Activated CD4-positive, alpha-beta memory T cell treated with anti-CD3 and anti-CD28 coated beads for 36 hours (primary cell): Measurements from ENCODE around the gene TIAL1. TPM values are rescaled to one million over a fixed set of nuclear protein-coding genes. Genes with fewer than 3 reads are reported as not detected.

ENCODE experiments used
- CTCF ChIA-PET: fragments of 350-600 bp; sonication (Branson Sonifier 250); formaldehyde crosslinking; loops from one replicate; lab custom pipeline; 2021; ENCODE audit warnings: antibody characterized with exemption, inconsistent platforms; lab: Charles Lee
- POLR2A ChIA-PET: fragments of 350-600 bp; sonication (Branson Sonifier 250); formaldehyde crosslinking; loops from one replicate; lab custom pipeline; 2021; ENCODE audit warnings: antibody characterized with exemption; lab: Charles Lee
- DNase-seq: peaks from one replicate; pipeline ENCODE4 v3.0.0-alpha.2; 2020
- H3K27ac Mint-ChIP-seq: one replicate; pipeline ENCODE4 v1.8.0; 2021; ENCODE audit warnings: mixed read lengths
- H3K27me3 Mint-ChIP-seq: one replicate; pipeline ENCODE4 v1.8.0; 2021; ENCODE audit warnings: mixed read lengths
- H3K36me3 Mint-ChIP-seq: one replicate; pipeline ENCODE4 v1.8.0; 2021; ENCODE audit warnings: mixed read lengths
- H3K4me1 Mint-ChIP-seq: one replicate; pipeline ENCODE4 v1.8.0; 2021; ENCODE audit warnings: low read depth, mixed read lengths
- H3K4me3 Mint-ChIP-seq: one replicate; pipeline ENCODE4 v1.8.0; 2021; ENCODE audit warnings: mild to moderate bottlenecking, mixed read lengths
- H3K9me3 Mint-ChIP-seq: one replicate; pipeline ENCODE4 v1.8.0; 2021; ENCODE audit warnings: mixed read lengths
- intact Hi-C: fragments of 100-400 bp; cut with micrococcal nuclease; formaldehyde crosslinking; loops from one replicate; pipeline ENCODE4 v1.15.1; 2023
- total RNA-seq, 2 experiments: library from RNA; stranded (reverse); gene quantifications; one replicate each; pipeline ENCODE4 v1.2.3, GENCODE V29; 2021

TIAL1 gene
- 100 to 1,000 TPM; 177 TPM for total RNA-seq

GRCh38 chr10:119596537-119597404 lies at the start of gene TIAL1:
TIAL1 (minus strand) TSS chr10:119596964; CDS start chr10:119596465, 499 bp downstream.
- ChIA-PET POLR2A (interaction anchor here (1.0 to 1.6 kb wide), 6 partner anchors 54 to 276 kb away, joined by 3 to 4 read pairs (median 3); partner anchors contain the start of genes BAG3, MCMBP and RGS10), CTCF (interaction anchor here (0.6 to 1.5 kb wide), 5 partner anchors 46 to 397 kb away, joined by 3 to 5 read pairs (median 3); no protein-coding TSS in a partner anchor)
- Mint-ChIP-seq H3K4me3 (peak within 1 kb of the TSS; percentile 89), H3K27me3 (no peaks in the 10 kb centered on the region), H3K36me3 (peaks cover 24% of the 10 kb centered on the region), H3K4me1 (peaks cover 42% of the 10 kb centered on the region), H3K27ac (peak within 1 kb of the TSS; percentile 97), H3K9me3 (no peaks in the 10 kb centered on the region)
- peak; percentile 97 for DNase-seq
- intact Hi-C loops, result loop anchor here (1.0 to 10.0 kb wide), 10 partner anchors 54 to 522 kb away; partner anchors contain the start of genes BAG3, GRK5, MCMBP and RGS10

- H3K9me3 Mint-ChIP-seq, result no peaks in the 10 kb centered on the region
- intact Hi-C loops, result no loop called here
- no peaks in the 10 kb centered on the region for H3K36me3 Mint-ChIP-seq
- DNase-seq, result no peak
- CTCF ChIA-PET, result no interaction called here
- H3K27ac Mint-ChIP-seq, result no peak overlapping the region
- POLR2A ChIA-PET, result no interaction called here
- peaks cover 20% of the 10 kb centered on the region for H3K4me1 Mint-ChIP-seq
- no peaks in the 10 kb centered on the region for H3K27me3 Mint-ChIP-seq
- H3K4me3 Mint-ChIP-seq, result no peak overlapping the region
Measured at GRCh38 chr10:119644994-119645393, 48.2 kb upstream of the TIAL1 start.

GRCh38 chr10:119644205-119644814 lies 47.5 kb upstream of the TIAL1 start:
- ChIA-PET POLR2A (no interaction called here), CTCF (interaction anchor here (1.5 to 2.3 kb wide), 3 partner anchors 9 to 216 kb away, joined by 4 to 7 read pairs (median 5); no protein-coding TSS in a partner anchor)
- Mint-ChIP-seq H3K4me3 (no peak overlapping the region), H3K4me1 (peaks cover 20% of the 10 kb centered on the region), H3K36me3 (no peaks in the 10 kb centered on the region), H3K27ac (no peak overlapping the region), H3K9me3 (no peaks in the 10 kb centered on the region), H3K27me3 (no peaks in the 10 kb centered on the region)
- intact Hi-C loops, result no loop called here
- DNase-seq, result no peak

GRCh38 chr10:119643306-119644204 lies 46.8 kb upstream of the TIAL1 start:
- intact Hi-C loops, result no loop called here
- Mint-ChIP-seq H3K4me1 (peaks cover 20% of the 10 kb centered on the region), H3K36me3 (no peaks in the 10 kb centered on the region), H3K27ac (no peak overlapping the region), H3K9me3 (no peaks in the 10 kb centered on the region), H3K4me3 (no peak overlapping the region), H3K27me3 (no peaks in the 10 kb centered on the region)
- ChIA-PET CTCF (interaction anchor here (0.6 to 2.3 kb wide), 7 partner anchors 7 to 216 kb away, joined by 3 to 7 read pairs (median 3); partner anchors contain the start of gene BAG3), POLR2A (interaction anchor here (1.5 kb wide), 1 partner anchor 8 kb away, joined by 4 read pairs; the partner anchor contains the start of gene BAG3)
- DNase-seq, result no peak

GRCh38 chr10:119642556-119643111 lies 45.9 kb upstream of the TIAL1 start:
- intact Hi-C loops, result no loop called here
- no peak for DNase-seq
- H3K4me1 Mint-ChIP-seq, result peaks cover 20% of the 10 kb centered on the region
- no peaks in the 10 kb centered on the region for H3K36me3 Mint-ChIP-seq
- CTCF ChIA-PET, result interaction anchor here (0.6 to 2.3 kb wide), 6 partner anchors 8 to 217 kb away, joined by 3 to 7 read pairs (median 3); partner anchors contain the start of gene BAG3
- no peak overlapping the region for H3K27ac Mint-ChIP-seq
- no peaks in the 10 kb centered on the region for H3K9me3 Mint-ChIP-seq
- POLR2A ChIA-PET, result interaction anchor here (0.6 to 1.5 kb wide), 3 partner anchors 8 to 13 kb away, joined by 3 to 4 read pairs (median 3); partner anchors contain the start of gene BAG3
- H3K4me3 Mint-ChIP-seq, result no peak overlapping the region
- no peaks in the 10 kb centered on the region for H3K27me3 Mint-ChIP-seq

GRCh38 chr10:119640875-119641526 lies 44.2 kb upstream of the TIAL1 start:
- POLR2A ChIA-PET, result no interaction called here
- intact Hi-C loops, result no loop called here
- peaks cover 20% of the 10 kb centered on the region for H3K4me1 Mint-ChIP-seq
- no peak overlapping the region for H3K4me3 Mint-ChIP-seq
- DNase-seq, result no peak
- H3K36me3 Mint-ChIP-seq, result no peaks in the 10 kb centered on the region
- H3K9me3 Mint-ChIP-seq, result no peaks in the 10 kb centered on the region
- no peaks in the 10 kb centered on the region for H3K27me3 Mint-ChIP-seq
- CTCF ChIA-PET, result interaction anchor here (0.6 to 1.0 kb wide), 2 partner anchors 46 to 111 kb away, joined by 3 to 4 read pairs; no protein-coding TSS in a partner anchor
- no peak overlapping the region for H3K27ac Mint-ChIP-seq

GRCh38 chr10:119640384-119640783 lies 43.6 kb upstream of the TIAL1 start:
- no peaks in the 10 kb centered on the region for H3K27me3 Mint-ChIP-seq
- no peaks in the 10 kb centered on the region for H3K9me3 Mint-ChIP-seq
- H3K4me1 Mint-ChIP-seq, result peaks cover 20% of the 10 kb centered on the region
- H3K27ac Mint-ChIP-seq, result no peak overlapping the region
- ChIA-PET POLR2A (no interaction called here), CTCF (no interaction called here)
- H3K36me3 Mint-ChIP-seq, result no peaks in the 10 kb centered on the region
- no peak for DNase-seq
- intact Hi-C loops, result no loop called here
- H3K4me3 Mint-ChIP-seq, result no peak overlapping the region

- ChIA-PET CTCF (no interaction called here), POLR2A (no interaction called here)
- Mint-ChIP-seq H3K36me3 (no peaks in the 10 kb centered on the region), H3K9me3 (no peaks in the 10 kb centered on the region), H3K27ac (no peak overlapping the region), H3K4me1 (peaks cover 20% of the 10 kb centered on the region), H3K4me3 (no peak overlapping the region), H3K27me3 (no peaks in the 10 kb centered on the region)
- DNase-seq, result no peak
- intact Hi-C loops, result no loop called here
Measured at GRCh38 chr10:119638982-119639381, 42.2 kb upstream of the TIAL1 start.

GRCh38 chr10:119637631-119638030 lies 40.9 kb upstream of the TIAL1 start:
- no peak overlapping the region for H3K4me3 Mint-ChIP-seq
- no peaks in the 10 kb centered on the region for H3K9me3 Mint-ChIP-seq
- H3K27me3 Mint-ChIP-seq, result no peaks in the 10 kb centered on the region
- DNase-seq, result no peak
- intact Hi-C loops, result no loop called here
- ChIA-PET CTCF (no interaction called here), POLR2A (no interaction called here)
- no peaks in the 10 kb centered on the region for H3K36me3 Mint-ChIP-seq
- no peak overlapping the region for H3K27ac Mint-ChIP-seq
- H3K4me1 Mint-ChIP-seq, result peaks cover 9% of the 10 kb centered on the region

GRCh38 chr10:119634219-119634544 lies 37.4 kb upstream of the TIAL1 start:
- no peak for DNase-seq
- no peak overlapping the region for H3K4me3 Mint-ChIP-seq
- ChIA-PET CTCF (no interaction called here), POLR2A (interaction anchor here (0.7 kb wide), 1 partner anchor 264 kb away, joined by 3 read pairs; no protein-coding TSS in a partner anchor)
- H3K27ac Mint-ChIP-seq, result no peak overlapping the region
- H3K9me3 Mint-ChIP-seq, result no peaks in the 10 kb centered on the region
- no peaks in the 10 kb centered on the region for H3K4me1 Mint-ChIP-seq
- no peaks in the 10 kb centered on the region for H3K36me3 Mint-ChIP-seq
- intact Hi-C loops, result no loop called here
- H3K27me3 Mint-ChIP-seq, result no peaks in the 10 kb centered on the region
